Thyroid gland (tissue), 4 donors: Measurements from ENCODE around the gene CDC45. TPM values are rescaled to one million over a fixed set of nuclear protein-coding genes. Genes with fewer than 3 reads are reported as not detected.
"Not testable (repeated sequence)": the region's sequence is repeated elsewhere in the genome, so short reads cannot be mapped to it uniquely, and the experiment has no call there.

Source experiments
- DNase-seq, 2 donors: peaks; one replicate each; pipeline ENCODE4 v3.0.0-alpha.2; 2019
- H3K27ac ChIP-seq, 3 donors: fragments of 200-600 bp; sonication (generic); 1 replicate in 2 of 3; 2 replicates in 1 of 3; pipeline ENCODE4 v1.5.1; 2016 to 2019; ENCODE audit warnings: mild to moderate bottlenecking in 1 of 3, moderate library complexity in 1 of 3
- H3K27me3 ChIP-seq: fragments of 200-600 bp; sonication (generic); one replicate; pipeline ENCODE4 v1.5.1; 2019
- H3K36me3 ChIP-seq, 2 donors: fragments of 200-600 bp; sonication (generic); one replicate each; pipeline ENCODE4 v1.5.1; 2016 to 2019
- H3K4me1 ChIP-seq, 2 donors: fragments of 200-600 bp; sonication (generic); one replicate each; pipeline ENCODE4 v1.5.1; 2017 to 2019
- H3K4me3 ChIP-seq, 3 donors: fragments of 200-600 bp; sonication (generic); replicated peaks in 1 of 3; 1 replicate in 2 of 3; 2 replicates in 1 of 3; pipeline ENCODE4 v1.5.1; 2016; ENCODE audit warnings: mild to moderate bottlenecking in 1 of 3
- H3K9me3 ChIP-seq: fragments of 200-600 bp; sonication (generic); one replicate; pipeline ENCODE4 v1.5.1; 2017
- CTCF ChIP-seq, 6 experiments: fragments of 200-600 bp in 3 of 6; fragments of 450-650 bp in 3 of 6; sonication (generic) in 3 of 6; IDR thresholded peaks; one replicate each; pipeline ENCODE4 v1.5.1; 2016 to 2019; ENCODE audit warnings: antibody characterized with exemption in 6 of 6, mild to moderate bottlenecking in 2 of 6, inconsistent platforms in 1 of 6, moderate library complexity in 1 of 6
- POLR2A ChIP-seq, 2 donors: fragments of 450-650 bp; IDR thresholded peaks; one replicate each; pipeline ENCODE4 v1.6.1; 2017; ENCODE audit warnings: antibody characterized with exemption in 2 of 2, mild to moderate bottlenecking in 2 of 2, moderate library complexity in 1 of 2
- WGBS, 2 donors: methylation state at CpG; one replicate each; pipeline ENCODE4 v1.1.5; 2017; 5-methylcytosine and 5-hydroxymethylcytosine counted together
- intact Hi-C: fragments of 100-400 bp; cut with DNase I; formaldehyde crosslinking; loops from one replicate; pipeline ENCODE4 v1.15.1; 2023
- total RNA-seq, 4 donors: library from RNA; depleted of rRNA; stranded (reverse); fragments of >200 nt; gene quantifications; one replicate each; pipeline ENCODE4 v1.2.3, GENCODE V29; 2016

Gene CDC45
- total RNA-seq, 4 donors from 2014 or later = 0.24 to 1.9 (median 1.7) TPM; not detected in 1

GRCh38 chr22:19438298-19438697 lies 41.4 kb upstream of the CDC45 start:
- no peaks in the 10 kb centered on the region for H3K9me3 ChIP-seq
- no peak for TF ChIP-seq CTCF (IDR thresholded peaks at IDR 0.05)
- TF ChIP-seq POLR2A (IDR thresholded peaks at IDR 0.05) = no peak
- H3K36me3 ChIP-seq = peaks cover 0 to 15% of the 10 kb centered on the region in 2 donors
- no peaks in the 10 kb centered on the region for H3K27me3 ChIP-seq
- H3K4me3 ChIP-seq = no peak overlapping the region
- 88% methylated on average over 7 of the region's 7 CpGs for WGBS, 2 donors
- intact Hi-C loops = loop anchor here (10.0 kb wide), 2 partner anchors 83 to 293 kb away; partner anchors contain the start of gene ESS2
- H3K27ac ChIP-seq = no peak overlapping the region
- no peak for DNase-seq
- H3K4me1 ChIP-seq = peaks cover 3 to 5% of the 10 kb centered on the region in 2 donors

- no peak for TF ChIP-seq CTCF (IDR thresholded peaks at IDR 0.05)
- TF ChIP-seq POLR2A (IDR thresholded peaks at IDR 0.05) = no peak
- H3K36me3 ChIP-seq = peaks cover 0 to 14% of the 10 kb centered on the region in 2 donors
- 85 to 91% methylated on average over 7 to 8 of the region's 8 CpGs for WGBS, 2 donors
- no peak for DNase-seq
- intact Hi-C loops = loop anchor here (5.0 to 10.0 kb wide), 2 partner anchors 46 to 133 kb away; no protein-coding TSS in a partner anchor
- H3K27ac ChIP-seq = no peak overlapping the region
- no peaks in the 10 kb centered on the region for H3K9me3 ChIP-seq
- no peak overlapping the region for H3K4me3 ChIP-seq
- peaks cover 3 to 8% of the 10 kb centered on the region in 2 donors for H3K4me1 ChIP-seq
- H3K27me3 ChIP-seq = no peaks in the 10 kb centered on the region
Observed at GRCh38 chr22:19440411-19441195, 39.1 kb upstream of the CDC45 start.

GRCh38 chr22:19442166-19442565 lies 37.6 kb upstream of the CDC45 start:
- 96 to 100% methylated on average over 2 of the region's 2 CpGs for WGBS, 2 donors
- no peak for DNase-seq

GRCh38 chr22:19443544-19444211 lies 36.0 kb upstream of the CDC45 start:
- intact Hi-C loops = loop anchor here (5.0 to 10.0 kb wide), 2 partner anchors 49 to 136 kb away; no protein-coding TSS in a partner anchor
- no peak for DNase-seq
- WGBS, 2 donors = 64 to 91% methylated on average over 5 to 6 of the region's 7 CpGs

More at GRCh38 chr22:19442166-19442565, 37.6 kb upstream of the CDC45 start:
- Histone ChIP-seq H3K9me3 (no peaks in the 10 kb centered on the region), H3K4me3 (no peak overlapping the region), H3K36me3 (peaks cover 0 to 9% of the 10 kb centered on the region in 2 donors), H3K27ac (no peak overlapping the region), H3K4me1 (peaks cover 12 to 19% of the 10 kb centered on the region in 2 donors), H3K27me3 (no peaks in the 10 kb centered on the region)
- TF ChIP-seq CTCF (IDR thresholded peaks at IDR 0.05) = no peak
- no peak for TF ChIP-seq POLR2A (IDR thresholded peaks at IDR 0.05)
- intact Hi-C loops = loop anchor here (5.0 to 10.0 kb wide), 2 partner anchors 47 to 135 kb away; no protein-coding TSS in a partner anchor

GRCh38 chr22:19445279-19445982 lies 34.3 kb upstream of the CDC45 start:
- not testable (repeated sequence) for H3K9me3 ChIP-seq, DNase-seq, H3K36me3 ChIP-seq, H3K27me3 ChIP-seq, H3K4me3 ChIP-seq
- intact Hi-C loops = loop anchor here (10.0 kb wide), 1 partner anchor 51 kb away; no protein-coding TSS in a partner anchor
- WGBS, 2 donors = 93 to 94% methylated on average over 9 of the region's 9 CpGs
- peak overlapping the region in 1 of 3 donors; percentile 10 for H3K27ac ChIP-seq
- H3K4me1 ChIP-seq = peaks cover 22 to 29% of the 10 kb centered on the region in 2 donors

More at GRCh38 chr22:19443544-19444211, 36.0 kb upstream of the CDC45 start:
- TF ChIP-seq CTCF (IDR thresholded peaks at IDR 0.05) (no peak), POLR2A (IDR thresholded peaks at IDR 0.05) (no peak)
- no peaks in the 10 kb centered on the region for H3K9me3 ChIP-seq
- H3K4me3 ChIP-seq = no peak overlapping the region
- peaks cover 0 to 9% of the 10 kb centered on the region in 2 donors for H3K36me3 ChIP-seq
- H3K27me3 ChIP-seq = no peaks in the 10 kb centered on the region
- H3K4me1 ChIP-seq = peaks cover 19 to 26% of the 10 kb centered on the region in 2 donors
- no peak overlapping the region for H3K27ac ChIP-seq
